ENCODE data around the gene FNDC11. TPM values are rescaled to one million over a fixed set of nuclear protein-coding genes. Genes with fewer than 3 reads are reported as not detected.

Gene FNDC11
- total RNA-seq, 1 experiment from 2014 or later, result 1.8 TPM

- no peaks in the 10 kb centered on the region for H3K9me2 ChIP-seq (replicated peaks; ENCODE audit: low read length)
- ATAC-seq, result no peak
- no peaks in the 10 kb centered on the region for H3F3A ChIP-seq (ENCODE audit: low read length, unreplicated experiment)
- H3K79me2 ChIP-seq (ENCODE audit: low read length), result peaks cover 4% of the 10 kb centered on the region
- BruUV-seq (replicated peaks), result no TSS peak
- TF ChIP-seq EZH2 (IDR thresholded peaks at IDR 0.05; ENCODE audit: low read length, unreplicated experiment) (no peak), EZH2phosphoT487 (IDR thresholded peaks at IDR 0.05; ENCODE audit: borderline replicate concordance, low read length) (no peak), CTCF (conservative IDR thresholded peaks at IDR 0.05; ENCODE audit: low read depth, low read length) (no peak)
- no peaks in the 10 kb centered on the region for H4K20me1 ChIP-seq (ENCODE audit: low read length)
- CTCF ChIA-PET, result no interaction called here
- H3K9ac ChIP-seq (ENCODE audit: low read length), result no peak overlapping the region
- no peaks in the 10 kb centered on the region for H3K36me3 ChIP-seq (ENCODE audit: low read depth, low read length)
- H3K4me1 ChIP-seq (ENCODE audit: insufficient read depth, low read length), result peaks cover 18% of the 10 kb centered on the region
- H3K4me3 ChIP-seq (ENCODE audit: low read length), result no peak overlapping the region
- H2AFZ ChIP-seq (ENCODE audit: low read length), result no peak overlapping the region
- no peak overlapping the region for H3K27ac ChIP-seq (ENCODE audit: low read length)
- no peaks in the 10 kb centered on the region for H3K27me3 ChIP-seq (ENCODE audit: low read length)
- DNase-seq, result no peak
- intact Hi-C loops (cut with micrococcal nuclease), result no loop called here
- no peaks in the 10 kb centered on the region for H3K9me3 ChIP-seq (ENCODE audit: low read length)
- POLR2A ChIA-PET (ENCODE audit: unreplicated experiment), result no interaction called here
- H3K4me2 ChIP-seq (ENCODE audit: low read length), result no peak overlapping the region
Observed at GRCh38 chr20:63578224-63579016, 24.5 kb downstream of the FNDC11 start.

DNA sequence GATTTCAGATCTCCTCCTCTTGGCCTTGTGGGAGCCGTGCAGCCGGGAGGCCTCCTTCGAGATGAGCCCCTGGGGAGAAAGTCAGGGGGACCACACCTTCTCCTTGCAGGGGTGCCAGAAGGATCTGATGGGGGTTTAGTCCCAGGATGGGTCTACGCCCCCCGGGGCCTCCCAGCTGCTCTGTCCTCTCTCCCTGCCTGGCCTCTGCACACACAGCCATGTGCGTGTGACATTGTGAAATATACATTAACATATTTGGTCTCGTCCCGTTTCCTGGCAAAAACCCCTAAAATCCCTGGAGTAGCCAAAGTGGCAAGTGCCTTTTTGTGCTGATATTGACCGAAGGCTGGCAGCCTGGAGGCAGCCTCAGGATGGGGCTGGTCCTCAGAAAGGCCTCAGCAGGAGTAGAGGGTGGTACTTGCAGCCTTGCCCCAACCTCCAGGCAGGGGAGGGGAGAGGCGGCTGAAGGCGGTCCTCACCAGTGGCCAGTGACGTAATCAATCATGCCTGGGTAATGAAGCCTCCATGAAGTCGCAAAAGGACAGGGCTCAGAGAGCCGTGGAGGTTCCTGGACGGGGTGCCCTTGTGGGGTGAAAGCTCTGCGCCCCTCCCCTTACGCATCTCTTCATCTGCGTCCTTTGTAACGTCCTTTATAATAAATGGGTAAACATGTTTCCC, 25.2 kb downstream of the FNDC11 start:
- Histone ChIP-seq H3K36me3 (ENCODE audit: low read depth, low read length) (no peaks in the 10 kb centered on the region), H3K79me2 (ENCODE audit: low read length) (no peaks in the 10 kb centered on the region), H3K4me3 (ENCODE audit: low read length) (no peak overlapping the region), H3K27me3 (ENCODE audit: low read length) (no peaks in the 10 kb centered on the region), H4K20me1 (ENCODE audit: low read length) (no peaks in the 10 kb centered on the region), H2AFZ (ENCODE audit: low read length) (no peak overlapping the region), H3K4me2 (ENCODE audit: low read length) (no peak overlapping the region), H3K9me2 (replicated peaks; ENCODE audit: low read length) (no peaks in the 10 kb centered on the region), H3K4me1 (ENCODE audit: insufficient read depth, low read length) (peaks cover 17% of the 10 kb centered on the region), H3K9me3 (ENCODE audit: low read length) (no peaks in the 10 kb centered on the region), H3F3A (ENCODE audit: low read length, unreplicated experiment) (no peaks in the 10 kb centered on the region), H3K9ac (ENCODE audit: low read length) (no peak overlapping the region), H3K27ac (ENCODE audit: low read length) (no peak overlapping the region)
- DNase-seq (no peak), ATAC-seq (no peak)
- no TSS peak for BruUV-seq (replicated peaks)
- intact Hi-C loops (cut with micrococcal nuclease), result no loop called here
- ChIA-PET POLR2A (ENCODE audit: unreplicated experiment) (no interaction called here), CTCF (no interaction called here)
- TF ChIP-seq EZH2phosphoT487 (IDR thresholded peaks at IDR 0.05; ENCODE audit: borderline replicate concordance, low read length), result no peak
- no peak for TF ChIP-seq EZH2 (IDR thresholded peaks at IDR 0.05; ENCODE audit: low read length, unreplicated experiment)
- TF ChIP-seq CTCF (conservative IDR thresholded peaks at IDR 0.05; ENCODE audit: low read depth, low read length), result no peak
